ENCODE measurements around the gene RHOXF2B.
"Not testable (repeated sequence)": the region's sequence is repeated elsewhere in the genome, so short reads cannot be mapped to it uniquely, and the experiment has no call there.

Gene RHOXF2B

DNA sequence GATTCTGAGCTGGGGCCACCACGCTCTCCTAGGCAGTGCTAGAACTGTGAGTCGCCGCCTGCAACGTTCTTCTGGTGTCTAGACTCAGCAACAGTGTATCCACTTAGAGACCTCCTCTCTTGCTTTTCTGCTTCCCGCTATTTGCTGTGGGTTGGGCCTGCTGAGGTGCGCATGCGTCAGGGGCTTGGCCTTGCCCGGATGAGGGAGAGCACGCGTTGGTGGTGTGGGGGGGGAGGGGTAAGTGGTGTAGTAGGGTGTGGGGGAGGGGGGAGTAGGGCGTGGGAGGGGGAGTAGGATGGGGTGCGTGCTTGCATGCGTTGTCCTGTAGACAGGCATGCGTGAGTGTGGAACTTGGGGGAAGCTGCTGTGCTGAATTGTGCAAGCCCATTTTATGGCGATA is at the start of gene RHOXF2B:
RHOXF2B (minus strand) TSS at position 101 of the 400 bp plus-strand sequence. CDS start 138 bp downstream, outside the sequence.
- not testable (repeated sequence) for H3K4me3 Mint-ChIP-seq; H3K4me1 Mint-ChIP-seq (ENCODE audit: low read depth); H3K9me3 Mint-ChIP-seq; H3K27ac Mint-ChIP-seq; H3K27me3 Mint-ChIP-seq (ENCODE audit: low read depth); H3K36me3 Mint-ChIP-seq (ENCODE audit: low read depth); DNase-seq (ENCODE audit: low spot score)

DNA sequence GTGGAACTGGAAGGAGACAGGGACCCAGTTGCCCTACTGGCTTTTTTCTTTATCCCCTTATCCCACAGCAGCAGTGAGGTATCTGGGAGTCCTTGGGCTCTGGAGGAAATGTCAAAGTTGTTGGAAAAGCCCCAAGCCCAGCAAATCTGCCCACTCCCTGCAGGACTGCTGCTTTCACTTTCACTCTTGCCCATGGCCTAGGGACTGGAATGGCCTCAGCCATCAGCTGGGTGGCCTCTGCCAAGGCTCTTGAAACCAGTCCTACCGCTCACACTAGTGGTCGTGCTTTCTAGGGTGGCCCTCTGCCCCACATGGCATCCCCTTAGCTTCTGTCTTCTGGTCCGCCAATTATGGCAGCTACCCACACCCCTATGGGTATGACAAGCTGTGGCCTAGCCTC is 48.0 kb upstream of the RHOXF2B start:
- H3K36me3 Mint-ChIP-seq (ENCODE audit: low read depth) = no peaks in the 10 kb centered on the region

DNA sequence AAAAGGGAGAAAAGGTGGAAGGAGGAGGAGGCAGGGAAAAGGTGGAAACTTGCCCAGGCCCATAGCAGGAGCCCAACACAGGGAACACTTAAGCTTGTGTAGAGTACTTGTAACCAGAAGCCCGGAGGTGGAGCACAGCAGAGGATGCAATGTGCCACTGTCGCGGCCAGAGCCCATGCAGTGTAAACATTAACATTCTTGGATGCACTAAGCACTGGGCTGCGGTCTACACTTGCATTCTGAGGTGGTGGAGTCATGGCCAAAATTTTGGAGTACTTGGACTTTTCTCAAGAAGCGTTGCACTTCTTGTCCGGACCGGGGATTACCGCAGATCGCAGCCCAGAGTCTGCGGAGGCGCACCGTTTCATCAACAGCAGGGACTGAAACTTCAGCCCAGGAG is 42.7 kb upstream of the RHOXF2B start:
- no peaks in the 10 kb centered on the region for H3K27me3 Mint-ChIP-seq (ENCODE audit: low read depth)
- no peak overlapping the region for H3K27ac Mint-ChIP-seq
- H3K36me3 Mint-ChIP-seq (ENCODE audit: low read depth) = no peaks in the 10 kb centered on the region
- no peaks in the 10 kb centered on the region for H3K9me3 Mint-ChIP-seq
- no peak overlapping the region for H3K4me3 Mint-ChIP-seq
- no peak for DNase-seq (ENCODE audit: low spot score)
- no peaks in the 10 kb centered on the region for H3K4me1 Mint-ChIP-seq (ENCODE audit: low read depth)

More for the DNA sequence above, 48.0 kb upstream of the RHOXF2B start:
- no peak overlapping the region for H3K4me3 Mint-ChIP-seq
- no peaks in the 10 kb centered on the region for H3K4me1 Mint-ChIP-seq (ENCODE audit: low read depth)
- H3K9me3 Mint-ChIP-seq = no peaks in the 10 kb centered on the region
- no peak for DNase-seq (ENCODE audit: low spot score)
- no peaks in the 10 kb centered on the region for H3K27me3 Mint-ChIP-seq (ENCODE audit: low read depth)
- no peak overlapping the region for H3K27ac Mint-ChIP-seq

DNA sequence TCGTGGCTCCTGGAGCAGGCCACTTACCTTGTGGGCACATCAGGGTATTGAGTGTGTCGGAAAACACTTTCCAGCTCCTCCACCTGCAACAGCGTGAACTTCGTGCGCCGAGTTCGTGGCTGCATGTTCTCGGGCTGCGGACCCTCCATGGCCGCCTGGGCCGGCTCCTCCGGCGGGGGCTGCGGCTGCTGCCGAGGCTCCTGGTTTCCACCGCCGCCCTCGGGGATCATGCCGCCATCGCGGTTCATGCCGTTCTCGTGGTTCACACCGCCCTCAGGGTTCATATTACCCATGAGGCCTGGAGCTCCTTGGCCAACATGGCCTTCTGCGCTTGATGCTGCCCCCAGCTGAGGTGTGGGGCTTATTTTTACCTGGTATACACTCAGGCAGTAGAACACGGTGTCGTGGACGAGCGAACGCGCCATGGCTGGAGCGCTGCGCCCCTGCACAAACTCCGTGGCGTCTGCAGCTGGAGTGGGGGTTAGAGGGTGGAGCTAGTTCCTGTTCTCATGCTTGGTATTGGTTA is 38.0 kb upstream of the RHOXF2B start, which contains the start of gene RHOXF1:
RHOXF1 (minus strand) TSS at position 476 of the 526 bp plus-strand sequence; CDS start at position 425, 51 bp downstream.
- no peak within 1 kb of the TSS for H3K27ac Mint-ChIP-seq
- H3K9me3 Mint-ChIP-seq = no peaks in the 10 kb centered on the region
- no peaks in the 10 kb centered on the region for H3K4me1 Mint-ChIP-seq (ENCODE audit: low read depth)
- no peaks in the 10 kb centered on the region for H3K36me3 Mint-ChIP-seq (ENCODE audit: low read depth)
- no peaks in the 10 kb centered on the region for H3K27me3 Mint-ChIP-seq (ENCODE audit: low read depth)
- no peak for DNase-seq (ENCODE audit: low spot score)
- H3K4me3 Mint-ChIP-seq = no peak within 1 kb of the TSS

DNA sequence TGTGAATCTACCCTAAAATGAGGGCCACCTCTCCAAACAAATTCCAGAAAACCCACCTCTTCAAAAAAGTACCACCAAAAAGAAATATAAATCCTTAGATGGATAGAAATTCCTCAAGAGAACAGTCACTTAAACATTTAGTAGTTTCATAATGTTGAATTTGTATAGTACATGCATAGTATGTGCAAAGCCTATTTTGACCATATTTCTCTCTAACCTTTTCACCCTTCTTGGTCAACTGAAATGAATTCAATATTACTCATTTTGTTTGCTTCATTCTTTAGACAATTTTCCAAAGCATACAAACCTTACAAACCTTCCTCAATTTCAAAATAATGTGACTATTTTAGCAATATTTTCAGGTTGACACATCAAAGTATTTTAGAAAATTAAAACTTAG is 34.1 kb upstream of the RHOXF2B start:
- no peak for DNase-seq (ENCODE audit: low spot score)
- Mint-ChIP-seq H3K4me1 (ENCODE audit: low read depth) (no peaks in the 10 kb centered on the region), H3K27ac (no peak overlapping the region), H3K36me3 (ENCODE audit: low read depth) (no peaks in the 10 kb centered on the region), H3K4me3 (no peak overlapping the region), H3K9me3 (no peaks in the 10 kb centered on the region), H3K27me3 (ENCODE audit: low read depth) (no peaks in the 10 kb centered on the region)

DNA sequence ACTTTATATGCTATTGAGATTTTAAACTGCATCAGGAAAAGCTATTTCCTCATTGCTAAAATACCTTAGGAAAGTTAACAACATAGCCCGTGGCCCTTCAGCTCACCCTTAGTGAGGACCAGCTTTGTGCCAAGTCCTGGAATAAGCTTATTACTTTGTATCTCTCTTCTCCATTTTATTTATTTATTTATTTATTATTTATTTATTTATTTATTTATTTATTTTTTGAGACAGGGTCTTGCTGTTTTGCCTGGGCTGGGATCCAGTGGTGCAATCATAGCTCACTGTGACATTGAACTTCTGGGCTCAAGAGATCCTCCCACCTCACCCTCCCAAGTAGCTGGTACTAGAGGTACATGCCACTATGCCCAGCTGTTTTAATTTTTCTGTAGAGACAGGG is 31.9 kb upstream of the RHOXF2B start:
- H3K27me3 Mint-ChIP-seq (ENCODE audit: low read depth) = no peaks in the 10 kb centered on the region

DNA sequence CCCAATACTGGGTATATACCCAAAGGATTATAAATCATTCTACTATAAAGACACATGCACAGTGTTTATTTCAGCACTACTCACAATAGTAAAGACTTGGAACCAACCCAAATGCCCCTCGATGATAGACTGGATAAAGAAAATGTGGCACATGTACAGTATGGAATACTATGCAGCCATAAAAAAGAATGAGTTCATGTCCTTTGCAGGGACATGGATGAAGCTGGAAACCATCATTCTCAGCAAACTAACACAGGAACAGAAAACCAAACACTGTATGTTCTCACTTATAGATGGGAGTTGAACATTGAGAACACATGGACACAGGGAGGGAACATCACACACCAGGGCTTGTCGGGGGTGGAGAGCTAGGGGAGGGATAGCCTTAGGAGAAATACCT is 27.2 kb upstream of the RHOXF2B start:
- H3K4me3 Mint-ChIP-seq; H3K36me3 Mint-ChIP-seq (ENCODE audit: low read depth); DNase-seq (ENCODE audit: low spot score); H3K27ac Mint-ChIP-seq; H3K9me3 Mint-ChIP-seq; H3K27me3 Mint-ChIP-seq (ENCODE audit: low read depth); H3K4me1 Mint-ChIP-seq (ENCODE audit: low read depth): not testable (repeated sequence)

More for the DNA sequence above, 31.9 kb upstream of the RHOXF2B start:
- Mint-ChIP-seq H3K27ac (no peak overlapping the region), H3K4me1 (ENCODE audit: low read depth) (no peaks in the 10 kb centered on the region), H3K4me3 (no peak overlapping the region), H3K36me3 (ENCODE audit: low read depth) (no peaks in the 10 kb centered on the region), H3K9me3 (no peaks in the 10 kb centered on the region)
- DNase-seq (ENCODE audit: low spot score) = no peak

DNA sequence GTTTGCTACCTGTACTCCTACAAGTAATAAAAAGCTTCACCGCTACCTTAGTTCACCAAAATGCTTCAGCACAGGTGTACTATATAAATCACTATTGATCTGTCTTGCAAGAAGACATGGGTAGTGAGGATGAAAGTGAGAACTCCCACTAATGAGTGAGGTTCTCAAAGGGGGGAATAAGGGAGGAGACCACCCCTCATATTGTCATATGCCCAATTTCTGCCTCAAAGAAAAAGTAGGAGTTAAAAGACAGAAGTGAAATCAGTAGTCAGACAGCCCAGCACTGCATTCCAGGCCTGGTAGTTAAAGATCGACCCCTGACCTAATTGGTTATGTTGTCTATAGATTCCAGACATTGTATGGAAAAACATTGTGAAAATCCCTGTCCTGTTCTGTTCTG is 23.6 kb upstream of the RHOXF2B start:
- not testable (repeated sequence) for H3K4me3 Mint-ChIP-seq; H3K9me3 Mint-ChIP-seq; H3K27ac Mint-ChIP-seq; H3K36me3 Mint-ChIP-seq (ENCODE audit: low read depth); H3K27me3 Mint-ChIP-seq (ENCODE audit: low read depth); H3K4me1 Mint-ChIP-seq (ENCODE audit: low read depth); DNase-seq (ENCODE audit: low spot score)

DNA sequence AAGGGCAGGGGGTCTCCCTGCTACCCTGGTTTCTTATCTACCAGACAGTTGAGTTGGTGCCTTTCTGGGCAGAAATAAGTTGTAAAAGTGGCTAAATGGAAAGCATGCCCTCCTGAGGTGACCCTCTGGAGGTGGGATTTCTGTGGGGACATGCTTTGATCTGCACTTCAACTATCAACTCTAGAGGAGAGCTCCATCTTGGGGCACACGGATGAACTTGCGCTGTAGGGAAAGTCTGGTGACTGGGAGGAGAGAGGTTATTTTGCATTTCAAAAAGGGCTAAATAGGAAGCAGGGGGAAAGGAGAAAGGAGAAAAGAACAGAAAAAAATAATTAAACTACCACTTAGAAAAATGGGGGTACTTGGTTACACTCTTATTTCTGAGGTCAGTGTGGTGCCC is 12.7 kb upstream of the RHOXF2B start:
- no peaks in the 10 kb centered on the region for H3K36me3 Mint-ChIP-seq (ENCODE audit: low read depth)

DNA sequence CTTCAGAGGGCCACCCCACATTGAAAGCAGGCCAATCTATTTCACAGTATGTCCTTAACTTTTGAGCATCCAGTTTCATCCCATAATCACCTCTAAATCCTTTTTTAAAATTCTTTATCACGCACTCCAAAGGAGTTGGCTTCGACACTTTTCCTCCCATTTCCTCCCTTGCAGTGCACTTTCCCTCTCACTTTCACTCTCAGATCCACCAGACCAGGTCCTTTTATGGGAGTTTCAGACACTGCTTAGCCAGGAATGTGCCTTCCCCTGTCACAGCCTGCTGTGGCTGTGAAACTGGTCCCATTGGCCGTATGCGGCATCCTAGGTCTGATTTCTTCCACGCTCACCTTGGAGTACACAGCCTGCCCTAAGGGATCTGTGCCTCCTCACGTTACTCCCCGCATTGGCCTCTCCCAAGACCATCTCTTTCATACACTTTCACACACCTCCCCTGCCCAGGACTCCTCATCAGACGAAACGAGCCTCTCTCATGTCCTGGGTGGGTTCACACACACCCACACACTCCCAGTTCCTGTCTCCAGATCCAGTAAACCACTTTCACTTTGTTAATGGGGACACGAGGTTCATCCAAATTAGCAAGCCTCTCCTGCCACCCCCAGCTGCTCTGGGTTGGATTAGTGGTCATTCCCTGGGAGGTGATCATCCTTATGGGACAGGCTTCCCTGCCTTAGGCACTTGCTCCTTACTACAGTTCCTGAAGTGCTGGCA is 10.0 kb upstream of the RHOXF2B start:
- H3K4me3 Mint-ChIP-seq = no peak overlapping the region
- no peak overlapping the region for H3K27ac Mint-ChIP-seq
- H3K4me1 Mint-ChIP-seq (ENCODE audit: low read depth) = no peaks in the 10 kb centered on the region
- H3K9me3 Mint-ChIP-seq = no peaks in the 10 kb centered on the region
- H3K27me3 Mint-ChIP-seq (ENCODE audit: low read depth) = no peaks in the 10 kb centered on the region
- H3K36me3 Mint-ChIP-seq (ENCODE audit: low read depth) = no peaks in the 10 kb centered on the region
- DNase-seq (ENCODE audit: low spot score) = no peak

More for the DNA sequence above, 12.7 kb upstream of the RHOXF2B start:
- H3K9me3 Mint-ChIP-seq = no peaks in the 10 kb centered on the region
- H3K4me1 Mint-ChIP-seq (ENCODE audit: low read depth) = no peaks in the 10 kb centered on the region
- H3K27me3 Mint-ChIP-seq (ENCODE audit: low read depth) = no peaks in the 10 kb centered on the region
- no peak for DNase-seq (ENCODE audit: low spot score)
- no peak overlapping the region for H3K27ac Mint-ChIP-seq
- H3K4me3 Mint-ChIP-seq = no peak overlapping the region

DNA sequence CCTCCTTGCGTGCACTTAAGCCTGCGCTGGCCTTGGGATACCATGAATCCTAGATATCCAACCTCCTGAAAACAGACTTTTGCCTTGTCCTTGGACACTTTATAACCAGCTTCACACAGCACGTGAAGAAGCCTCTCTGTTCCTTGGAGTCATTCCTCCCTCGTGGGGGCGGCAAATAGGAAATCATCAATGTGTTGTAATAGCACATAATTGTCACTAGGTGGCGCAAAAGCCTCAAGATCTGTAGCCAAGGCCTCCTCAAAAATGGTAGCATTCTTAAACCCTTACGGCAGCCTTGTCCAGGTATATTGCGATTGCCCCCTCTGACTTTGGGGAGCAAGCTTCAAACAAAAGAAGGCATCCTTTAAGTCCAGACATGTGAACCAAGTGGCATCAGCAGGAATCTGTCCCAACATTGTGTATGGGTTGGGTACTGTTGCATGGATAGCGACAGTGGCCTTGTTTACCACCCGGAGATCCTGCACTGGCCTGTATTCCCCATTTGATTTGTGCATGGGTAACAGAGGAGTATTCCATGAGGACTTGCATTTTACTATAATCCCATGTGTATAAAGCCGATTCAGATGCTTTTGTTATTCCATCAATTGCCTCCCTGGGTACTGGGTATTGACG is 8.2 kb upstream of the RHOXF2B start:
- H3K4me1 Mint-ChIP-seq (ENCODE audit: low read depth); DNase-seq (ENCODE audit: low spot score); H3K27me3 Mint-ChIP-seq (ENCODE audit: low read depth); H3K27ac Mint-ChIP-seq; H3K4me3 Mint-ChIP-seq; H3K36me3 Mint-ChIP-seq (ENCODE audit: low read depth); H3K9me3 Mint-ChIP-seq: not testable (repeated sequence)

DNA sequence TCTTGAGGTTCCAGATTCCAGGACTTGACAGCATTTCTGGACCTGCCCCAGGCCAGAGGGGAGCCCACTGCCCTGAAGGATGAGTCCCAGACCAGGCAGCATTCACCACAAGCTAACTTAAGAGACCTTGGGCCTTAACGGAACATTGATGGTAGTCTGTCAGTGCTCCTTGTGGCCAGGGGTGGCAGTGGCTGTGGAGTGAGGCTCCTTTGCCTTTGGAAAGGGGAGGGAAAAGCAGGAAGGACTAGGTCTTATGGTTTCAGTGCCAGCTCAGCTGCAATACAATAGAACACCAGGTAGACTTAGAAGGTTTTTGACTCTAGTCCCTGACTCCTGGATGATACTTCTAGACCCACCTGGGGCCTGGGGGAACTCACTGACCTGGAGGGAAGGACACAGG is 11.3 kb downstream of the RHOXF2B start:
- not testable (repeated sequence) for DNase-seq (ENCODE audit: low spot score); H3K27me3 Mint-ChIP-seq (ENCODE audit: low read depth); H3K27ac Mint-ChIP-seq; H3K4me1 Mint-ChIP-seq (ENCODE audit: low read depth); H3K9me3 Mint-ChIP-seq; H3K36me3 Mint-ChIP-seq (ENCODE audit: low read depth); H3K4me3 Mint-ChIP-seq

DNA sequence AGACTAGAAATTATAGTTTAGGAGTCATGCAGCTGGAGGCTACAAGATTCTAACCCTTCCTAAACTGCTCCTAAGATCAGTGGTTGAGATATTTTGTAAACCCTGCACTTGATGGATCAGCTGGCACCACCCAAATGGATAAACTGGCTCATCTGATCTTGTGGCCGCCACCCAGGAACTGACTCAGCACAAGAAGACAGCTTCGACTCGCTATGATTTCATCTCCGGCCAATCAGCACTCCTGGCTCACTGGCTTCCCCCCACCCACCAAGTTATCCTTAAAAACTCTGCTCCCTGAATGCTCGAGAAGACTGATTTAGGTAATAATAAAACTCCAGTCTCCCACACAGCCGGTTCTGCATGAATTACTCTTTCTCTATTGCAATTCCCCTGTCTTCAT is 34.8 kb downstream of the RHOXF2B start:
- DNase-seq (ENCODE audit: low spot score); H3K27me3 Mint-ChIP-seq (ENCODE audit: low read depth); H3K9me3 Mint-ChIP-seq; H3K27ac Mint-ChIP-seq; H3K4me1 Mint-ChIP-seq (ENCODE audit: low read depth); H3K36me3 Mint-ChIP-seq (ENCODE audit: low read depth); H3K4me3 Mint-ChIP-seq: not testable (repeated sequence)

DNA sequence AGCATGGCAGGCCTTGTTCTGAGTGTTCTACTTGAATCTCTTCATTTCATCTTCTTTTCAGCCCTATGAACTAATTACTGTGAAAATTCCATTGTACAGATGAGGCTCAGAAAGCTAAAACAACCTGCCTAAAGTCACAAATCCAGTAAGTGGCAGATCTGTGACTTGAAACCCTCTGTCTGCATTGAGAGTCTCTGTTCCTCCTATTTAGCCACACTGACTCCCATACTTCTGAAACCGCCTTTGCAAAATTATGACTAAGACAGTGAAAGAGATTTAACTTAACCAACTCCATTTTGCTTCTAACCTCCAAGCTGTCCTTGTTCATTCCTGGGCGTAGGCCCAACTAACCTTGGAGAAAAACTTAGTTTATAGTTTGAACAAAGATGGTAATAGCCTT is 35.2 kb downstream of the RHOXF2B start:
- not testable (repeated sequence) for DNase-seq (ENCODE audit: low spot score); H3K27me3 Mint-ChIP-seq (ENCODE audit: low read depth); H3K36me3 Mint-ChIP-seq (ENCODE audit: low read depth); H3K4me1 Mint-ChIP-seq (ENCODE audit: low read depth); H3K27ac Mint-ChIP-seq; H3K4me3 Mint-ChIP-seq; H3K9me3 Mint-ChIP-seq

Data from T-helper 2 cell treated with Interferon-gamma antibody and Interleukin-4, amounts not matched to agents 5 μg/mL and 100 μg/mL, for 36 hours (primary cell).